A673 (cell line): ENCODE results near the gene DAPK1. TPM values are rescaled to one million over a fixed set of nuclear protein-coding genes. Genes with fewer than 3 reads are reported as not detected.

ENCODE experiments used
- Bru-seq: library from RNA; stranded (reverse); fragments of 400-500 nt; gene quantifications from one replicate; lab custom pipeline; 2021; lab: Mats Ljungman, UMichigan
- BruChase-seq, 2 experiments: library from RNA; stranded (reverse); fragments of 400-500 nt; gene quantifications; one replicate each; lab custom pipeline; 2021; lab: Mats Ljungman, UMichigan
- BruUV-seq: library from RNA; stranded (reverse); fragments of 400-500 nt; replicated peaks from 2 replicates; lab custom pipeline; 2021; lab: Mats Ljungman, UMichigan
- CTCF ChIA-PET: fragments of 300-600 bp; sonication (Branson Sonifier 250); formaldehyde crosslinking; loops from one replicate; lab custom pipeline; 2022; ENCODE audit warnings: antibody characterized with exemption; lab: Charles Lee
- POLR2A ChIA-PET: fragments of 300-600 bp; sonication (Branson Sonifier 250); formaldehyde crosslinking; loops from one replicate; lab custom pipeline; 2022; ENCODE audit warnings: antibody characterized with exemption; ENCODE audit not compliant: low non-redundant PET; lab: Charles Lee
- DNase-seq: peaks from one replicate; pipeline ENCODE4 v3.0.0-alpha.2; 2015; ENCODE audit warnings: low spot score
- H3K27ac ChIP-seq: fragments of 200-600 bp; sonication (generic); 2 replicates; pipeline ENCODE4 v1.5.1; 2016; ENCODE audit warnings: mixed run types, low read depth, mild to moderate bottlenecking, mixed read lengths, antibody characterized with exemption, low read length; ENCODE audit not compliant: poor library complexity, severe bottlenecking
- H3K27me3 ChIP-seq: fragments of 200-600 bp; sonication (generic); replicated peaks from 2 replicates; pipeline ENCODE4 v1.6.1; 2017; ENCODE audit warnings: mixed run types, low read depth, mild to moderate bottlenecking, mixed read lengths, antibody characterized with exemption, low read length; ENCODE audit not compliant: insufficient read depth, poor library complexity
- H3K36me3 ChIP-seq: fragments of 200-600 bp; sonication (generic); 2 replicates; pipeline ENCODE4 v1.6.1; 2016; ENCODE audit warnings: mixed run types, mild to moderate bottlenecking, mixed read lengths, antibody characterized with exemption, low read length; ENCODE audit not compliant: insufficient read depth, poor library complexity, severe bottlenecking
- H3K4me1 ChIP-seq: fragments of 200-600 bp; sonication (generic); 2 replicates; pipeline ENCODE4 v1.6.1; 2017; ENCODE audit warnings: mixed run types, mild to moderate bottlenecking, mixed read lengths, antibody characterized with exemption, low read length; ENCODE audit not compliant: insufficient read depth, poor library complexity, severe bottlenecking
- H3K4me3 ChIP-seq: fragments of 200-600 bp; sonication (generic); 2 replicates; pipeline ENCODE4 v1.5.1; 2016; ENCODE audit warnings: low read depth, mixed run types, mild to moderate bottlenecking, mixed read lengths, low read length; ENCODE audit not compliant: poor library complexity, severe bottlenecking
- H3K9me3 ChIP-seq: fragments of 200-600 bp; sonication (generic); 2 replicates; pipeline ENCODE4 v1.6.1; 2016; ENCODE audit warnings: mixed run types, low read depth, mild to moderate bottlenecking, mixed read lengths, antibody characterized with exemption, low read length; ENCODE audit not compliant: poor library complexity, severe bottlenecking
- EZH2 ChIP-seq: fragments of 200-600 bp; sonication (generic); IDR thresholded peaks from 2 replicates; pipeline ENCODE4 v1.6.1; 2017; ENCODE audit warnings: borderline replicate concordance, low read depth, mild to moderate bottlenecking, mixed read lengths, antibody characterized with exemption, low read length; ENCODE audit not compliant: poor library complexity, severe bottlenecking
- intact Hi-C: fragments of 100-400 bp; cut with micrococcal nuclease; formaldehyde crosslinking; loops from one replicate; pipeline ENCODE4 v1.10.0; 2022; ENCODE audit not compliant: unreplicated experiment
- long read RNA-seq: library from polyadenylated mRNA; stranded (forward); transcript quantifications from one replicate; pipeline ENCODE4 v2.0.0, GENCODE V29; 2022
- total RNA-seq: library from RNA; stranded (reverse); gene quantifications from 2 replicates; pipeline ENCODE4 v1.2.3, GENCODE V29; 2021
- TF ChIP-seq, protein P1 (sequence below): fragments of 300-800, 200-600 bp; sonication (generic); conservative IDR thresholded peaks from 2 replicates; pipeline ENCODE4 v1.5.1; 2017; ENCODE audit warnings: low read depth, mild to moderate bottlenecking, antibody characterized with exemption, low read length, moderate library complexity, mixed read lengths

Gene DAPK1
- total RNA-seq (380 and 386 TPM in 2 replicates), Bru-seq, nascent RNA (percentile 99 among the genes with signal in this experiment), BruChase-seq, experiment 1, labeled RNA remaining after a 2-hour chase (percentile 96 among the genes with signal in this experiment), BruChase-seq, experiment 2, labeled RNA remaining after a 6-hour chase (percentile 96 among the genes with signal in this experiment)
- long read RNA-seq, full-length matches to known transcripts: 130 of 290 reads
- long read RNA-seq, partial matches to known transcripts: 106 of 290 reads
- long read RNA-seq, other reads (novel, unspliced or antisense): 54 of 290 reads

DNA sequence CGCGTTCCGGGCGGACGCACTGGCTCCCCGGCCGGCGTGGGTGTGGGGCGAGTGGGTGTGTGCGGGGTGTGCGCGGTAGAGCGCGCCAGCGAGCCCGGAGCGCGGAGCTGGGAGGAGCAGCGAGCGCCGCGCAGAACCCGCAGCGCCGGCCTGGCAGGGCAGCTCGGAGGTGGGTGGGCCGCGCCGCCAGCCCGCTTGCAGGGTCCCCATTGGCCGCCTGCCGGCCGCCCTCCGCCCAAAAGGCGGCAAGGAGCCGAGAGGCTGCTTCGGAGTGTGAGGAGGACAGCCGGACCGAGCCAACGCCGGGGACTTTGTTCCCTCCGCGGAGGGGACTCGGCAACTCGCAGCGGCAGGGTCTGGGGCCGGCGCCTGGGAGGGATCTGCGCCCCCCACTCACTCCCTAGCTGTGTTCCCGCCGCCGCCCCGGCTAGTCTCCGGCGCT lies at the start of gene DAPK1:
Gene DAPK1 (plus strand): TSS at position 264 of the 442 bp plus-strand sequence. CDS start 1,211 bp downstream, outside the sequence.
- POLR2A ChIA-PET: interaction anchor here (0.6 to 0.7 kb wide), 2 partner anchors 11 to 16 kb away, joined by 3 to 4 read pairs; no protein-coding TSS in a partner anchor
- BruUV-seq: no TSS peak
- DNase-seq: peak; percentile 90

DNA sequence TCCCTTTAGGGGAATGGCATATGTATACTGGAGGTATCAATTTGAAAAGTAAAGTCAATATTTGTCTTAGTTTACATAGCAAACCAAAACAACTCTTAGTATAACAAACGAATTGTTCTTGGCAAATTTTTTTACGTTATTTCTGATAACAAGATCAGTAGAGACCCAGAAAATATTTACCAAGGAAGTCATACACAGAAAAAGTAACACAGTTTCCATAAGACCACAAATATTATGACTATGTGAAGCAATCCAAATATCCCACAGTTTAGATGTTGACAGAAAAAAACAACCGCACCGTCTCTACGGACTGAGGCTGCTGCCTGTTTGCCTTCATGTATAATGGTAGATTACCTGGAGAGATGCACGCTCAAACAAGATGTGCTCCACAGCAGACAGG lies 46.5 kb upstream of the DAPK1 start:
- no peak for DNase-seq
- ChIA-PET CTCF (no interaction called here), POLR2A (no interaction called here)
- TF ChIP-seq, protein P1, sequence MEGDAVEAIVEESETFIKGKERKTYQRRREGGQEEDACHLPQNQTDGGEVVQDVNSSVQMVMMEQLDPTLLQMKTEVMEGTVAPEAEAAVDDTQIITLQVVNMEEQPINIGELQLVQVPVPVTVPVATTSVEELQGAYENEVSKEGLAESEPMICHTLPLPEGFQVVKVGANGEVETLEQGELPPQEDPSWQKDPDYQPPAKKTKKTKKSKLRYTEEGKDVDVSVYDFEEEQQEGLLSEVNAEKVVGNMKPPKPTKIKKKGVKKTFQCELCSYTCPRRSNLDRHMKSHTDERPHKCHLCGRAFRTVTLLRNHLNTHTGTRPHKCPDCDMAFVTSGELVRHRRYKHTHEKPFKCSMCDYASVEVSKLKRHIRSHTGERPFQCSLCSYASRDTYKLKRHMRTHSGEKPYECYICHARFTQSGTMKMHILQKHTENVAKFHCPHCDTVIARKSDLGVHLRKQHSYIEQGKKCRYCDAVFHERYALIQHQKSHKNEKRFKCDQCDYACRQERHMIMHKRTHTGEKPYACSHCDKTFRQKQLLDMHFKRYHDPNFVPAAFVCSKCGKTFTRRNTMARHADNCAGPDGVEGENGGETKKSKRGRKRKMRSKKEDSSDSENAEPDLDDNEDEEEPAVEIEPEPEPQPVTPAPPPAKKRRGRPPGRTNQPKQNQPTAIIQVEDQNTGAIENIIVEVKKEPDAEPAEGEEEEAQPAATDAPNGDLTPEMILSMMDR: no peak
- TF ChIP-seq EZH2: no peak
- H3K9me3 ChIP-seq: peaks cover 3% of the 10 kb centered on the region
- no peak overlapping the region for H3K27ac ChIP-seq
- BruUV-seq: no TSS peak
- H3K4me3 ChIP-seq: no peak overlapping the region
- H3K27me3 ChIP-seq: no peaks in the 10 kb centered on the region
- H3K4me1 ChIP-seq: no peaks in the 10 kb centered on the region
- intact Hi-C loops: no loop called here
- H3K36me3 ChIP-seq: no peaks in the 10 kb centered on the region

More for the DNA sequence above, at the start of gene DAPK1:
- Histone ChIP-seq H3K9me3 (no peaks in the 10 kb centered on the region), H3K27ac (peak within 1 kb of the TSS; percentile 99), H3K4me1 (peaks cover 62% of the 10 kb centered on the region), H3K4me3 (peak within 1 kb of the TSS; percentile 91), H3K36me3 (peaks cover 40% of the 10 kb centered on the region), H3K27me3 (no peaks in the 10 kb centered on the region)
- CTCF ChIA-PET: interaction anchor here (0.6 to 1.2 kb wide), 3 partner anchors 15 to 160 kb away, joined by 4 to 16 read pairs (median 4); no protein-coding TSS in a partner anchor
- intact Hi-C loops: loop anchor here (5.0 kb wide), 4 partner anchors 35 to 165 kb away; no protein-coding TSS in a partner anchor
- TF ChIP-seq, protein P1: peak; percentile 37; the same call in 1 of the 2 replicates
- no peak for TF ChIP-seq EZH2

DNA sequence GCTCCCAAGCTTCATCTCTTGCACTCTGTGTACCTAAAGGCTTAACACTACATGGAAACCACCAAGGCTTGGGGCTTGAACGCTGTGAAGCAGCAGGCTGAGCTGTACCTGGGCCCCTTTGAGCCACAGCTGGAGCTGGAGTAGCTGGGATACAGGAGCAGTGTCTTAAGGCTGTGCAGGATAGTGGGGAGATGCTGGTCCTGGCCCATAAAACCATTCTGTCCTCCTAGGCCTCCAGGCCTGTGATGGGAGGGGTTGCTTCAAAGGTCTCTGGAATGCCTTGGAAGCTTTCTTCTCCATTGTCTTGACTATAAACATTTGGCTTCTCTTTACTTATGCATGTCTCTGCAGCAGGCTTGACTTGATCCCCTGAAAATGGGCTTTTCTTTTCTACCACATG lies 42.3 kb upstream of the DAPK1 start:
- Histone ChIP-seq H3K9me3 (peaks cover 3% of the 10 kb centered on the region), H3K27ac (no peak overlapping the region), H3K27me3 (no peaks in the 10 kb centered on the region), H3K4me1 (peaks cover under 1% of the 10 kb centered on the region), H3K4me3 (no peak overlapping the region), H3K36me3 (no peaks in the 10 kb centered on the region)
- intact Hi-C loops: no loop called here
- BruUV-seq: no TSS peak
- TF ChIP-seq EZH2: no peak
- TF ChIP-seq, protein P1: no peak
- POLR2A ChIA-PET: no interaction called here
- CTCF ChIA-PET: no interaction called here
- DNase-seq: no peak
